ENCODE data around the gene IL17B.

GRCh38 chr5:149355688-149356087 lies 23.4 kb downstream of the IL17B start:
- TF ChIP-seq CTCF (conservative IDR thresholded peaks at IDR 0.05; ENCODE audit: low read depth in 2 of 2) (no peak), EZH2phosphoT487 (IDR thresholded peaks at IDR 0.05; ENCODE audit: unreplicated experiment) (no peak), POLR2AphosphoS5 (IDR thresholded peaks at IDR 0.05; ENCODE audit: low read depth) (no peak; the same call in 1 of the 2 replicates), EZH2 (IDR thresholded peaks at IDR 0.05; ENCODE audit: low read depth, unreplicated experiment) (no peak), CREB1 (CRISPR knock-in tag; IDR thresholded peaks at IDR 0.05; ENCODE audit: low read depth) (no peak)

Measured in GM23338 (cell line).